H1 (cell line): ENCODE measurements around the gene BABAM2. TPM values are rescaled to one million over a fixed set of nuclear protein-coding genes. Genes with fewer than 3 reads are reported as not detected.

Experiments
- CTCF ChIA-PET: fragments of 300-600 bp; sonication (Branson Sonifier 250); formaldehyde crosslinking; loops from one replicate; lab custom pipeline; 2021; ENCODE audit not compliant: partially characterized antibody; lab: Charles Lee
- POLR2A ChIA-PET: fragments of 300-600 bp; sonication (Branson Sonifier 250); formaldehyde crosslinking; loops from one replicate; lab custom pipeline; 2021; ENCODE audit warnings: inconsistent platforms; ENCODE audit not compliant: partially characterized antibody; lab: Charles Lee
- DNase-seq, 2 experiments: peaks; one replicate each; pipeline versions ENCODE4 v3.0.0 to v3.0.0-alpha.2; 2010 to 2022; ENCODE audit warnings: low spot score in 2 of 2, low read depth in 1 of 2, mixed read lengths in 1 of 2
- FAIRE-seq: peaks from 2 replicates; lab custom pipeline; 2011; peaks lifted over from hg19 to GRCh38; lab: Jason Lieb, UNC
- H2AFZ ChIP-seq: 2 replicates; pipeline ENCODE4 v1.8.1; 2012; ENCODE audit warnings: low read length, inconsistent platforms
- H2AK5ac ChIP-seq: 2 replicates; pipeline ENCODE4 v1.6.1; 2013; ENCODE audit warnings: low read depth, low read length
- H2BK120ac ChIP-seq: replicated peaks from 2 replicates; pipeline ENCODE3; 2013; ENCODE audit warnings: low read depth, low read length, inconsistent platforms
- H2BK12ac ChIP-seq: 2 replicates; pipeline ENCODE4 v1.6.1; 2013; ENCODE audit warnings: low read depth, low read length
- H2BK15ac ChIP-seq: 2 replicates; pipeline ENCODE4 v1.6.1; 2013; ENCODE audit warnings: low read length
- H2BK20ac ChIP-seq: 2 replicates; pipeline ENCODE4 v1.6.1; 2013; ENCODE audit warnings: low read length
- H2BK5ac ChIP-seq: 2 replicates; pipeline ENCODE4 v1.6.1; 2013; ENCODE audit warnings: low read depth, low read length
- H3K14ac ChIP-seq: 2 replicates; pipeline ENCODE4 v1.6.1; 2013; ENCODE audit warnings: inconsistent platforms; ENCODE audit not compliant: insufficient read length
- H3K18ac ChIP-seq: 2 replicates; pipeline ENCODE4 v1.6.1; 2013; ENCODE audit warnings: low read length; ENCODE audit errors: extremely low read depth
- H3K23ac ChIP-seq: 2 replicates; pipeline ENCODE4 v1.6.1; 2013; ENCODE audit warnings: inconsistent platforms; ENCODE audit not compliant: insufficient read length
- H3K23me2 ChIP-seq: 2 replicates; pipeline ENCODE4 v1.6.1; 2013; ENCODE audit warnings: low read depth, low read length
- H3K27ac ChIP-seq: 2 replicates; pipeline ENCODE4 v1.6.1; 2011; ENCODE audit warnings: low read depth, low read length, inconsistent platforms
- H3K27me3 ChIP-seq, 4 experiments: replicated peaks in 1 of 4; 1 replicate in 1 of 4; 2 replicates in 3 of 4; pipeline versions ENCODE4 v1.6.1 to v1.8.1; 2011 to 2013; ENCODE audit warnings: low read length in 3 of 4, mild to moderate bottlenecking in 3 of 4, inconsistent platforms in 2 of 4, mixed read lengths in 2 of 4, moderate library complexity in 1 of 4; ENCODE audit not compliant: control insufficient read depth in 3 of 4, insufficient read depth in 3 of 4; ENCODE audit errors: extremely low read depth in 1 of 4
- H3K36me3 ChIP-seq, 4 experiments: 2 replicates each; pipeline versions ENCODE4 v1.6.1 to v1.8.1; 2011 to 2013; ENCODE audit warnings: mild to moderate bottlenecking in 4 of 4, low read length in 3 of 4, moderate library complexity in 2 of 4, control low read depth in 1 of 4, inconsistent platforms in 1 of 4; ENCODE audit not compliant: insufficient read depth in 4 of 4, control insufficient read depth in 2 of 4
- H3K4ac ChIP-seq: replicated peaks from 2 replicates; pipeline ENCODE3; 2013; ENCODE audit warnings: low read length, low read depth, mixed read lengths, inconsistent platforms; ENCODE audit not compliant: insufficient read length
- H3K4me1 ChIP-seq, 4 experiments: replicated peaks in 1 of 4; 1 replicate in 1 of 4; 2 replicates in 3 of 4; pipeline versions ENCODE4 v1.6.1 to v1.8.1; 2011 to 2013; ENCODE audit warnings: low read length in 3 of 4, inconsistent platforms in 2 of 4, mixed read lengths in 1 of 4; ENCODE audit not compliant: insufficient read depth in 4 of 4, control insufficient read depth in 3 of 4
- H3K4me2 ChIP-seq, 2 experiments: 2 replicates each; pipeline versions ENCODE4 v1.6.1 to v1.8.1; 2011 to 2013; ENCODE audit warnings: low read depth in 2 of 2, low read length in 2 of 2, control low read depth in 1 of 2, inconsistent platforms in 1 of 2, mild to moderate bottlenecking in 1 of 2; ENCODE audit not compliant: insufficient read depth in 1 of 2
- H3K4me3 ChIP-seq, 4 experiments: fragments of 200-600, 300-600 bp in 1 of 4; sonication (generic), shearing (Covaris generic), sonication (Bioruptor Twin) in 1 of 4; 2 replicates each; pipeline versions ENCODE4 v1.5.1 to v1.8.1; 2011 to 2016; ENCODE audit warnings: low read length in 4 of 4, low read depth in 3 of 4, control low read depth in 2 of 4, inconsistent platforms in 2 of 4, mild to moderate bottlenecking in 2 of 4, mixed read lengths in 1 of 4, moderate library complexity in 1 of 4; ENCODE audit not compliant: insufficient read depth in 2 of 4; ENCODE audit errors: extremely low read depth in 1 of 4
- H3K56ac ChIP-seq: replicated peaks from 2 replicates; pipeline ENCODE3; 2013; ENCODE audit warnings: low read depth, mild to moderate bottlenecking, mixed read lengths, low read length, inconsistent platforms; ENCODE audit not compliant: insufficient read length
- H3K79me1 ChIP-seq: 2 replicates; pipeline ENCODE4 v1.6.1; 2013; ENCODE audit warnings: low read depth, low read length, control low read depth
- H3K79me2 ChIP-seq, 2 experiments: 2 replicates each; pipeline versions ENCODE4 v1.6.1 to v1.8.1; 2012 to 2013; ENCODE audit warnings: low read length in 2 of 2, mild to moderate bottlenecking in 2 of 2, inconsistent platforms in 1 of 2; ENCODE audit not compliant: insufficient read depth in 2 of 2, control insufficient read depth in 1 of 2
- H3K9ac ChIP-seq, 4 experiments: replicated peaks in 1 of 4; 1 replicate in 1 of 4; 2 replicates in 3 of 4; pipeline versions ENCODE4 v1.6.1 to v1.8.1; 2011 to 2013; ENCODE audit warnings: low read depth in 3 of 4, low read length in 3 of 4, control low read depth in 2 of 4, mild to moderate bottlenecking in 2 of 4, moderate library complexity in 2 of 4, inconsistent platforms in 1 of 4; ENCODE audit errors: extremely low read depth in 1 of 4
- H3K9me3 ChIP-seq, 2 experiments: 2 replicates each; pipeline versions ENCODE4 v1.6.1 to v1.8.1; 2012 to 2013; ENCODE audit warnings: mild to moderate bottlenecking in 2 of 2, moderate library complexity in 2 of 2, control low read depth in 1 of 2, inconsistent platforms in 1 of 2, low read depth in 1 of 2, low read length in 1 of 2, mixed read lengths in 1 of 2; ENCODE audit not compliant: insufficient read depth in 2 of 2
- H4K20me1 ChIP-seq, 2 experiments: replicated peaks in 1 of 2; 2 replicates each; pipeline versions ENCODE3 to v1.8.1; 2011 to 2013; ENCODE audit warnings: inconsistent platforms in 2 of 2, low read length in 2 of 2, mild to moderate bottlenecking in 1 of 2; ENCODE audit not compliant: insufficient read depth in 2 of 2, control insufficient read depth in 1 of 2
- H4K5ac ChIP-seq: 2 replicates; pipeline ENCODE4 v1.6.1; 2013; ENCODE audit warnings: low read length, low read depth, mixed read lengths, inconsistent platforms; ENCODE audit not compliant: insufficient read length
- H4K8ac ChIP-seq: 2 replicates; pipeline ENCODE4 v1.8.0; 2013; ENCODE audit warnings: mild to moderate bottlenecking, moderate library complexity, low read length, inconsistent platforms; ENCODE audit not compliant: insufficient read depth; ENCODE audit errors: extremely low read depth
- H4K91ac ChIP-seq: replicated peaks from 2 replicates; pipeline ENCODE3; 2013; ENCODE audit warnings: low read length, mixed read lengths, inconsistent platforms; ENCODE audit not compliant: insufficient read length
- CBX5 ChIP-seq: fragments of 300-800, 300-1000 bp; sonication (generic); IDR thresholded peaks from 2 replicates; pipeline ENCODE4 v1.7.1; 2016; ENCODE audit warnings: antibody characterized with exemption, low read length, low read depth
- CEBPB ChIP-seq: IDR thresholded peaks from 2 replicates; pipeline ENCODE4 v1.6.1; 2012; ENCODE audit warnings: low read depth, low read length
- CHD2 ChIP-seq: IDR thresholded peaks from 2 replicates; pipeline ENCODE4 v1.6.1; 2012; ENCODE audit warnings: low read length, improper control_type of control experiment
- EP300 ChIP-seq, 2 experiments: IDR thresholded peaks; 1 replicate in 1 of 2; 2 replicates in 1 of 2; pipeline ENCODE4 v1.6.1; 2011 to 2012; ENCODE audit warnings: low read depth in 2 of 2, low read length in 2 of 2, mild to moderate bottlenecking in 2 of 2, borderline replicate concordance in 1 of 2, inconsistent platforms in 1 of 2, moderate library complexity in 1 of 2
- GABPA ChIP-seq: IDR thresholded peaks from 2 replicates; pipeline ENCODE4 v1.6.1; 2011; ENCODE audit warnings: mild to moderate bottlenecking, low read length, moderate library complexity, borderline replicate concordance; ENCODE audit not compliant: insufficient read depth
- GTF2F1 ChIP-seq: IDR thresholded peaks from 2 replicates; pipeline ENCODE4 v1.6.1; 2012; ENCODE audit warnings: low read depth, low read length, improper control_type of control experiment, borderline replicate concordance
- JUN ChIP-seq: IDR thresholded peaks from 2 replicates; pipeline ENCODE4 v1.6.1; 2011; ENCODE audit warnings: low read depth, mild to moderate bottlenecking, improper control_type of control experiment, low read length
- JUND ChIP-seq: IDR thresholded peaks from 2 replicates; pipeline ENCODE4 v1.6.1; 2011; ENCODE audit warnings: mild to moderate bottlenecking, improper control_type of control experiment, low read length
- KDM4A ChIP-seq: IDR thresholded peaks from one replicate; pipeline ENCODE4 v1.7.1; 2012; ENCODE audit warnings: low read depth, mild to moderate bottlenecking, moderate library complexity, low read length, inconsistent platforms; ENCODE audit not compliant: severe bottlenecking
- NANOG ChIP-seq: IDR thresholded peaks from 2 replicates; pipeline ENCODE4 v1.6.1; 2011; ENCODE audit warnings: low read length, low read depth, mild to moderate bottlenecking, inconsistent platforms; ENCODE audit not compliant: insufficient read depth, poor library complexity, severe bottlenecking
- RFX5 ChIP-seq: IDR thresholded peaks from 2 replicates; pipeline ENCODE4 v1.6.1; 2011; ENCODE audit warnings: low read depth, low read length, improper control_type of control experiment, borderline replicate concordance
- SIX5 ChIP-seq: IDR thresholded peaks from 2 replicates; pipeline ENCODE4 v1.6.1; 2011; ENCODE audit warnings: mild to moderate bottlenecking, low read depth, low read length
- polyA plus RNA-seq, 7 experiments: library from polyadenylated mRNA; depleted of rRNA in 3 of 7; stranded (reverse) in 5 of 7; unstranded in 2 of 7; fragments of >200 nt in 5 of 7; fragments of 200-250 nt in 2 of 7; gene quantifications; 1 replicate in 5 of 7; 2 replicates in 1 of 7; 4 replicates in 1 of 7; pipeline versions ENCODE4 v1.2.1 to v1.2.3, GENCODE V29; 2011 to 2013; ENCODE audit warnings: missing spikeins in 2 of 7, mixed read lengths in 2 of 7
- total RNA-seq: library from RNA; stranded (reverse); fragmentation: NEBNext Ultra II Directional; extraction: Animal tissue kit (Norgen Biotek cat#: 25700); gene quantifications from 2 replicates; pipeline ENCODE4 v1.2.1, GENCODE V29; 2021

BABAM2 gene
- total and polyA plus RNA-seq, 2 of the 8 experiments (the other 6 are each of a cell fraction or from before 2014, with no cell fraction given): 15.8 to 20.9 TPM

DNA sequence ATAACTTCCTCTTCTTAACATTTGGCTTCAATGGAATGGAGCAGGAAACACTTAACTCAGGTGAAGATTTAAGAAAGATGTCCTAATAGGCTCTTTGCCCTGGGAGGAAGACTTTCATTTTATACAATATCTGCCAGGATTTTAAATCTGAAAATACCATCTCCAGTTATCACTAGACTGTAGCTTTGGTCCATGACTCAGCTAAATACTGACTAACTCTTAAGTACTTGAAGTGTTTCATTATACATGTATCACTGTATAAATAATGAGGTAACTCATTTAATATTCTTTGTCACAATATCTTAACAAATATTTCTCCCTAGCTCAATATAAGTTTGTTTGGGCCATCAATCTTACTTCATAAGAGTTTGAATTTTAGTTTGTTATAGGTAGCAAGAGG lies 35.1 kb upstream of the BABAM2 start:
- H4K5ac ChIP-seq: no peak overlapping the region
- H3K9me3 ChIP-seq: peaks cover 6 to 11% of the 10 kb centered on the region in 2 experiments; a peak in 3 of 4 replicates
- H3K23me2 ChIP-seq: no peaks in the 10 kb centered on the region
- H4K20me1 ChIP-seq: no peaks in the 10 kb centered on the region
- H3K4me2 ChIP-seq: no peak overlapping the region
- no peak overlapping the region for H3K23ac ChIP-seq
- no peak overlapping the region for H3K4me3 ChIP-seq
- H3K27me3 ChIP-seq: no peaks in the 10 kb centered on the region
- CTCF ChIA-PET: interaction anchor here (0.7 kb wide), 1 partner anchor 1482 kb away, joined by 3 read pairs; no protein-coding TSS in a partner anchor
- H4K8ac ChIP-seq: no peak overlapping the region
- H3K14ac ChIP-seq: no peak overlapping the region
- H3K9ac ChIP-seq: no peak overlapping the region
- no peak overlapping the region for H3K56ac ChIP-seq
- H2BK20ac ChIP-seq: no peak overlapping the region
- no peak overlapping the region for H2BK12ac ChIP-seq
- no peaks in the 10 kb centered on the region for H3K79me2 ChIP-seq
- H3K36me3 ChIP-seq: no peaks in the 10 kb centered on the region
- TF ChIP-seq RFX5 (no peak), NANOG (no peak), CHD2 (no peak), EP300 (IDR thresholded peaks at IDR 0.05; ENCODE audit: borderline replicate concordance in 1 of 2, low read depth in 2 of 2, low read length in 2 of 2) (no peak), CBX5 (no peak), SIX5 (no peak), GABPA (no peak), JUN (no peak), CEBPB (no peak), KDM4A (no peak), GTF2F1 (no peak), JUND (no peak)
- no peak overlapping the region for H2AFZ ChIP-seq
- H4K91ac ChIP-seq: no peak overlapping the region
- H2BK120ac ChIP-seq: no peak overlapping the region
- H2BK15ac ChIP-seq: no peak overlapping the region
- H3K4ac ChIP-seq: no peak overlapping the region
- POLR2A ChIA-PET: no interaction called here
- H3K79me1 ChIP-seq: no peaks in the 10 kb centered on the region
- H3K4me1 ChIP-seq: no peaks in the 10 kb centered on the region
- no peak overlapping the region for H2BK5ac ChIP-seq
- FAIRE-seq (no peak), DNase-seq (no peak)
- no peak overlapping the region for H3K27ac ChIP-seq
- no peak overlapping the region for H3K18ac ChIP-seq
- no peak overlapping the region for H2AK5ac ChIP-seq
